Measurements from ENCODE around the gene SH3RF3. TPM values are rescaled to one million over a fixed set of nuclear protein-coding genes. Genes with fewer than 3 reads are reported as not detected.

Gene SH3RF3
- total and polyA plus RNA-seq, 4 donors, result 2.9 to 9.7 (median 8.6) TPM

DNA sequence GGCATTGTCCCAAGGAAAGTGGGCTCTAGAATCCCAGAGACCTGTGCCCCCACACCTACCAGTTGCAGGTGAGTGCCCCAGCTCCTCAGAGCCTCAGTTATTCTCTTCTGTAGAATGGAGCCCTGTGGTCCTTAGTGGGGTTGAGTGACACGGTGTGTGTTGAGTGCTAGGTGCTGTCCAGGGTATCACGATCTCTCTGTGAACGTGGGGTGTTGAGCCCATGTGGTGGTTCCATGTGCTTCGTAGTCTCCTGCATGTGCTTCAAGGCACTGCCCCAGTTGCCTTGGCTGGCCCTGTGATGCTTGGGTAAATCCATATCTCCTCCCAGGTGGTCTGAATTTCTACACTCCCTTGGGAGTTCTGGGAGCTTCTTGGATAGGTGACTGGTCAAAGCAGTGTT is 54.9 kb downstream of the SH3RF3 start:
- Histone ChIP-seq H3K9me3 (ENCODE audit: control insufficient read depth in 4 of 4, insufficient read depth in 3 of 4, low read length in 3 of 4) (no peaks in the 10 kb centered on the region), H3K27ac (ENCODE audit: low read depth in 1 of 2, low read length in 1 of 2) (no peak overlapping the region), H3K4me1 (ENCODE audit: control insufficient read depth in 5 of 5, insufficient read depth in 5 of 5, low read length in 5 of 5) (peaks cover 0 to 14% (median 10%) of the 10 kb centered on the region in 5 donors), H3K9ac (ENCODE audit: insufficient read depth in 1 of 2, low read length in 2 of 2) (no peak overlapping the region), H3K27me3 (ENCODE audit: control insufficient read depth in 3 of 3, insufficient read depth in 3 of 3, low read length in 2 of 3) (no peaks in the 10 kb centered on the region), H3K4me3 (no peak overlapping the region), H3K36me3 (ENCODE audit: control insufficient read depth in 4 of 4, insufficient read depth in 4 of 4, low read length in 4 of 4) (no peaks in the 10 kb centered on the region)
- TF ChIP-seq, protein P1, sequence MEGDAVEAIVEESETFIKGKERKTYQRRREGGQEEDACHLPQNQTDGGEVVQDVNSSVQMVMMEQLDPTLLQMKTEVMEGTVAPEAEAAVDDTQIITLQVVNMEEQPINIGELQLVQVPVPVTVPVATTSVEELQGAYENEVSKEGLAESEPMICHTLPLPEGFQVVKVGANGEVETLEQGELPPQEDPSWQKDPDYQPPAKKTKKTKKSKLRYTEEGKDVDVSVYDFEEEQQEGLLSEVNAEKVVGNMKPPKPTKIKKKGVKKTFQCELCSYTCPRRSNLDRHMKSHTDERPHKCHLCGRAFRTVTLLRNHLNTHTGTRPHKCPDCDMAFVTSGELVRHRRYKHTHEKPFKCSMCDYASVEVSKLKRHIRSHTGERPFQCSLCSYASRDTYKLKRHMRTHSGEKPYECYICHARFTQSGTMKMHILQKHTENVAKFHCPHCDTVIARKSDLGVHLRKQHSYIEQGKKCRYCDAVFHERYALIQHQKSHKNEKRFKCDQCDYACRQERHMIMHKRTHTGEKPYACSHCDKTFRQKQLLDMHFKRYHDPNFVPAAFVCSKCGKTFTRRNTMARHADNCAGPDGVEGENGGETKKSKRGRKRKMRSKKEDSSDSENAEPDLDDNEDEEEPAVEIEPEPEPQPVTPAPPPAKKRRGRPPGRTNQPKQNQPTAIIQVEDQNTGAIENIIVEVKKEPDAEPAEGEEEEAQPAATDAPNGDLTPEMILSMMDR (IDR thresholded peaks at IDR 0.05; ENCODE audit: control extremely low read depth, extremely low read depth), result no peak
- DNase-seq (no peak), ATAC-seq (ENCODE audit: insufficient read depth, low FRiP score) (no peak)
- 98 to 99% methylated on average over 4 of the region's 4 CpGs for WGBS, 2 donors

DNA sequence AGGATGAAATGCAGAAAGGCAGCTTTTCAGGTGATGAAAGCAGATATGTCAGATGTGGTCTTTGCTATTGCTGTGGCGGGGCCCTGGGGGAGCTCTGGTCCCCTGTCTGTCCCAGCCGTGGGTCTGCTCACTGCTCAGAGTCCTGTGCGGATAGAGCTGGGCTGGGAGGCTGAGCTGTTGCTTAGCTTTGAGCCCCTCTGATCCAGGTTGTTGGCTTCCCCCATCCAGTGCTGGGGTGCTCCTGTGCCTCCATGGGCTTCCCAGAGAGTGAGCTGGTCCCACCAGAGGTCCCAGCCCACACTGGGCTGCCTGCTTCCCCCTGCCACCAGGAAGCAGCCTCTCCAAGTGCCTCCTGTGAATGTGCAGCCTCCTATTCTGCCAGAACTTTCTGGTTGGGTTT is 55.4 kb downstream of the SH3RF3 start:
- Histone ChIP-seq H3K36me3 (ENCODE audit: control insufficient read depth in 4 of 4, insufficient read depth in 4 of 4, low read length in 4 of 4) (no peaks in the 10 kb centered on the region), H3K9ac (ENCODE audit: insufficient read depth in 1 of 2, low read length in 2 of 2) (no peak overlapping the region), H3K4me3 (no peak overlapping the region), H3K9me3 (ENCODE audit: control insufficient read depth in 4 of 4, insufficient read depth in 3 of 4, low read length in 3 of 4) (no peaks in the 10 kb centered on the region), H3K27me3 (ENCODE audit: control insufficient read depth in 3 of 3, insufficient read depth in 3 of 3, low read length in 2 of 3) (no peaks in the 10 kb centered on the region), H3K4me1 (ENCODE audit: control insufficient read depth in 5 of 5, insufficient read depth in 5 of 5, low read length in 5 of 5) (peaks cover 0 to 14% (median 10%) of the 10 kb centered on the region in 5 donors), H3K27ac (ENCODE audit: low read depth in 1 of 2, low read length in 1 of 2) (peak overlapping the region; percentile 17 to 82)
- WGBS, 2 donors, result 91 to 97% methylated on average over 3 of the region's 3 CpGs
- ATAC-seq (ENCODE audit: insufficient read depth, low FRiP score) (no peak), DNase-seq (no peak)
- TF ChIP-seq, protein P1 (IDR thresholded peaks at IDR 0.05; ENCODE audit: control extremely low read depth, extremely low read depth), result no peak

DNA sequence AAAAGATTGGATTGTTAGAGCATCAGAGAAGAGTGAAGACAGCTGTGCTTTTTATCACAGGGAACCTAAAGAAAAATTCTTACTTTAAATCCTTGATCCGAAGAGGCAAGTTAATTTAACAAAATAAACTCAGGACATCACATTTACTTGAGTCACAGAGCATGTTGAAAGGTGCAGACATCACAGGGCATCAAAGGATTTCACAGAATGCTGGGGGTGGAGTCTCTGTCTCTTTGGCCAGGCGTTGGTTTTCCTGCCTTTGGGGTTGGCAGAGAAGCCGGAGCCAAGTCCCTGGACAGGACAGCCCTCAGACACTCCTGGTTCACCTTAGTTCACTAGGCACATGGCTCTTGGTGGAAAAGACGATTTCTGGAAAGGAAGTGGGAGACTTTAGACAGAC is 56.3 kb downstream of the SH3RF3 start:
- DNase-seq, result peak in 1 of 3 donors; percentile 22
- ATAC-seq (ENCODE audit: insufficient read depth, low FRiP score), result no peak
- Histone ChIP-seq H3K4me3 (no peak overlapping the region), H3K4me1 (ENCODE audit: control insufficient read depth in 5 of 5, insufficient read depth in 5 of 5, low read length in 5 of 5) (peaks cover 0 to 14% (median 10%) of the 10 kb centered on the region in 5 donors), H3K36me3 (ENCODE audit: control insufficient read depth in 4 of 4, insufficient read depth in 4 of 4, low read length in 4 of 4) (no peaks in the 10 kb centered on the region), H3K27me3 (ENCODE audit: control insufficient read depth in 3 of 3, insufficient read depth in 3 of 3, low read length in 2 of 3) (no peaks in the 10 kb centered on the region), H3K9me3 (ENCODE audit: control insufficient read depth in 4 of 4, insufficient read depth in 3 of 4, low read length in 3 of 4) (no peaks in the 10 kb centered on the region), H3K27ac (ENCODE audit: low read depth in 1 of 2, low read length in 1 of 2) (peak overlapping the region; percentile 79 to 82), H3K9ac (ENCODE audit: insufficient read depth in 1 of 2, low read length in 2 of 2) (no peak overlapping the region)
- WGBS, 2 donors, result 44 to 66% methylated on average over 4 of the region's 4 CpGs
- TF ChIP-seq, protein P1 (IDR thresholded peaks at IDR 0.05; ENCODE audit: control extremely low read depth, extremely low read depth), result no peak

Measured in lung (tissue), 12 donors.